ENCODE results near the gene DEGS2. TPM values are rescaled to one million over a fixed set of nuclear protein-coding genes. Genes with fewer than 3 reads are reported as not detected.

The DEGS2 gene
- total and polyA plus RNA-seq, 2 of the 13 experiments (the other 11 are each of a cell fraction or from before 2014, with no cell fraction given), result 0.09 TPM

DNA sequence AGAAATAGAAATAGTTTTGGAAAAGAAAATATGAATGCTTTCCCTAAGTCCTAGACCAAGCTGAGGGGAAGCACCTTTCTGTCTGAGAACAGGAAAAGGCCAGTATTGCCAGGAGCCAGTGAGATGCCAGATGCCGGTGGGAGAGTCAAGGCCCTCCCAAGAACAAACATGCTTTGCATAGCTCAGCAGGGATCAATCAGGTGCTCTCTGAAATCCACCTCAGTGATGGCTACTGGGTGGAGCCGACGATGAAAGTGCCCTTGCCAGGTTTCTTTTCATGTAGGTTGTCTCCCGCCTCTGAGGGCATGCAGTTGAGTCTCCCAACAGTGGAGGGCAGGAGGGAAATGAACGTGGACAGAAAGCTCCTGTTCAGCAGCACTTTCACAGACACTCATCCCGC lies 28.3 kb downstream of the DEGS2 start:
- no peaks in the 10 kb centered on the region for H3K9me3 ChIP-seq (ENCODE audit: low read length)
- peak; percentile 62 for DNase-seq (ENCODE audit: low spot score)
- H3K36me3 ChIP-seq (replicated peaks in 1 of 2; ENCODE audit: control insufficient read depth in 1 of 2, insufficient read depth in 2 of 2, low read length in 2 of 2), result peaks cover 6 to 10% of the 10 kb centered on the region in 2 experiments; a peak in 4 of 5 replicates
- BruUV-seq (replicated peaks), result no TSS peak
- FAIRE-seq, result no peak
- H2AFZ ChIP-seq (ENCODE audit: low read length), result no peak overlapping the region
- no peaks in the 10 kb centered on the region for H3K27me3 ChIP-seq (ENCODE audit: control insufficient read depth in 1 of 2, insufficient read depth in 2 of 2, low read length in 2 of 2)
- peak; percentile 81 for ATAC-seq
- ChIA-PET CTCF (ENCODE audit: low intra/inter-chr PET ratio, low total read pairs) (no interaction called here), POLR2A (interaction anchor here (0.5 to 0.9 kb wide), 2 partner anchors 20 to 24 kb away, joined by 3 read pairs; no protein-coding TSS in a partner anchor)
- H3K27ac ChIP-seq (ENCODE audit: extremely low read length, insufficient read depth, low read length), result no peak overlapping the region
- H4K20me1 ChIP-seq (ENCODE audit: insufficient read depth, low read length), result no peaks in the 10 kb centered on the region
- in situ Hi-C loops (cut with HindIII; ENCODE audit: extremely low pct_ligation_motif_present, low pct_unique_long_range_greater_than_20kb), result no loop called here
- intact Hi-C loops (cut with micrococcal nuclease; ENCODE audit: unreplicated experiment), result no loop called here
- H3K79me2 ChIP-seq (ENCODE audit: insufficient read depth, low read length), result no peaks in the 10 kb centered on the region
- WGBS (ENCODE audit: low lambda C conversion rate), result 55% methylated on average over 6 of the region's 6 CpGs
- no peak overlapping the region for H3K4me2 ChIP-seq (ENCODE audit: low read depth, low read length)
- peaks cover 31% of the 10 kb centered on the region for H3K4me1 ChIP-seq (ENCODE audit: insufficient read depth, low read length)
- no peak overlapping the region for H3K4me3 ChIP-seq (replicated peaks in 1 of 3; ENCODE audit: insufficient read depth in 1 of 3, low read depth in 2 of 3, low read length in 3 of 3)
- no peak overlapping the region for H3K9ac ChIP-seq (ENCODE audit: insufficient read depth, low read depth, low read length)
- no peak for TF ChIP-seq U2AF2 (IDR thresholded peaks at IDR 0.05; ENCODE audit: low read depth, low read length)
- TF ChIP-seq ZFP90 (CRISPR knock-in tag; IDR thresholded peaks at IDR 0.05; ENCODE audit: borderline replicate concordance), result no peak
- TF ChIP-seq MIER2 (CRISPR knock-in tag; IDR thresholded peaks at IDR 0.05), result no peak
- no peak for TF ChIP-seq RFX5 (IDR thresholded peaks at IDR 0.05; ENCODE audit: low read depth, low read length)
- TF ChIP-seq SP5 (CRISPR knock-in tag; IDR thresholded peaks at IDR 0.05; ENCODE audit: borderline replicate concordance, low read depth), result 0 out of 2 replicates have a peak, but pooled peaks have one; percentile 24
- TF ChIP-seq, protein P1, sequence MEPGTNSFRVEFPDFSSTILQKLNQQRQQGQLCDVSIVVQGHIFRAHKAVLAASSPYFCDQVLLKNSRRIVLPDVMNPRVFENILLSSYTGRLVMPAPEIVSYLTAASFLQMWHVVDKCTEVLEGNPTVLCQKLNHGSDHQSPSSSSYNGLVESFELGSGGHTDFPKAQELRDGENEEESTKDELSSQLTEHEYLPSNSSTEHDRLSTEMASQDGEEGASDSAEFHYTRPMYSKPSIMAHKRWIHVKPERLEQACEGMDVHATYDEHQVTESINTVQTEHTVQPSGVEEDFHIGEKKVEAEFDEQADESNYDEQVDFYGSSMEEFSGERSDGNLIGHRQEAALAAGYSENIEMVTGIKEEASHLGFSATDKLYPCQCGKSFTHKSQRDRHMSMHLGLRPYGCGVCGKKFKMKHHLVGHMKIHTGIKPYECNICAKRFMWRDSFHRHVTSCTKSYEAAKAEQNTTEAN (CRISPR knock-in tag; conservative IDR thresholded peaks at IDR 0.05), result no peak
- TF ChIP-seq ZNF44 (CRISPR knock-in tag; IDR thresholded peaks at IDR 0.05), result no peak
- no peak for TF ChIP-seq CHCHD3 (CRISPR knock-in tag; IDR thresholded peaks at IDR 0.05)
- no peak for TF ChIP-seq ZNF232 (CRISPR knock-in tag; IDR thresholded peaks at IDR 0.05; ENCODE audit: borderline replicate concordance)
- TF ChIP-seq TEAD3 (CRISPR knock-in tag; optimal IDR thresholded peaks at IDR 0.05; ENCODE audit: borderline replicate concordance), result peak; percentile 57
- TF ChIP-seq, protein P2, sequence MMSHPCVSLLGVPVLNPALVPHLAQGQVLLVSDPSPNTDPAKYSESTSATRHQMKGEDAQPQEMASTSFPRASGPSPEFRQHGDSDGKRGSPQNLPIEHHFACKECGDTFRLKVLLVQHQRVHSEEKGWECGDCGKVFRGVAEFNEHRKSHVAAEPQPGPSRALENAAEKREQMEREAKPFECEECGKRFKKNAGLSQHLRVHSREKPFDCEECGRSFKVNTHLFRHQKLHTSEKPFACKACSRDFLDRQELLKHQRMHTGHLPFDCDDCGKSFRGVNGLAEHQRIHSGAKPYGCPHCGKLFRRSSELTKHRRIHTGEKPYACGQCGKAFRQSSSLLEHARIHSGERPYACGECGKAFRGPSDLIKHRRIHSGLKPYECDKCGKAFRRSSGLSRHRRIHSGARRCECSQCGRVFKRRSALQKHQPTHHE (CRISPR knock-in tag; IDR thresholded peaks at IDR 0.05; ENCODE audit: borderline replicate concordance), result no peak
- no peak for TF ChIP-seq ZNF33A (CRISPR knock-in tag; IDR thresholded peaks at IDR 0.05; ENCODE audit: borderline replicate concordance)
- TF ChIP-seq TOE1 (CRISPR knock-in tag; IDR thresholded peaks at IDR 0.05), result no peak
- no peak for TF ChIP-seq SP4 (CRISPR knock-in tag; IDR thresholded peaks at IDR 0.05)
- no peak for TF ChIP-seq ZNF605 (CRISPR knock-in tag; IDR thresholded peaks at IDR 0.05)
- no peak for TF ChIP-seq ZNF24 (IDR thresholded peaks at IDR 0.05)
- no peak for TF ChIP-seq ZNF780A (CRISPR knock-in tag; IDR thresholded peaks at IDR 0.05)
- TF ChIP-seq HIC2 (CRISPR knock-in tag; IDR thresholded peaks at IDR 0.05; ENCODE audit: low read depth), result no peak
- TF ChIP-seq ZNF510 (CRISPR knock-in tag; IDR thresholded peaks at IDR 0.05; ENCODE audit: low read depth), result no peak
- TF ChIP-seq ZFP82 (CRISPR knock-in tag; IDR thresholded peaks at IDR 0.05; ENCODE audit: borderline replicate concordance), result no peak
- TF ChIP-seq EP300 (IDR thresholded peaks at IDR 0.05; ENCODE audit: low read depth in 2 of 2, low read length in 2 of 2), result no peak
- TF ChIP-seq EP300 (CRISPR knock-in tag; IDR thresholded peaks at IDR 0.05; ENCODE audit: borderline replicate concordance), result no peak
- 0 out of 2 replicates have a peak, but pooled peaks have one; percentile 18 for TF ChIP-seq ONECUT2 (CRISPR knock-in tag; IDR thresholded peaks at IDR 0.05)

Measured in HepG2 (cell line).